Heart left ventricle (tissue), 16 donors: ENCODE data around the gene MYO1A. TPM values are rescaled to one million over a fixed set of nuclear protein-coding genes. Genes with fewer than 3 reads are reported as not detected.

Experiments
- ATAC-seq, 4 donors: fragments of 200-7000 bp; cut with Tn5 transposase; one replicate each; pipeline ENCODE4 v1.9.1; 2020 to 2022; ENCODE audit warnings: moderate library complexity in 4 of 4, mild to moderate bottlenecking in 3 of 4, moderate number of reproducible peaks in 1 of 4
- DNase-seq, 5 donors: peaks; one replicate each; pipeline ENCODE4 v3.0.0-alpha.2; 2020
- H3K27ac ChIP-seq, 12 donors: fragments of 200-600 bp; sonication (generic) in 4 of 12; one replicate each; pipeline versions ENCODE4 v1.5.0 to v1.8.0; 2016 to 2022; ENCODE audit warnings: mild to moderate bottlenecking in 2 of 12
- H3K27me3 ChIP-seq, 9 donors: fragments of 200-600 bp; sonication (generic) in 2 of 9; one replicate each; pipeline versions ENCODE4 v1.5.1 to v1.8.0; 2016 to 2022; ENCODE audit warnings: mild to moderate bottlenecking in 3 of 9
- H3K36me3 ChIP-seq, 9 donors: fragments of 200-600 bp; sonication (generic) in 2 of 9; one replicate each; pipeline versions ENCODE4 v1.5.0 to v1.8.0; 2018 to 2022; ENCODE audit warnings: mild to moderate bottlenecking in 2 of 9
- H3K4me1 ChIP-seq, 12 donors: fragments of 200-600 bp; sonication (generic) in 4 of 12; one replicate each; pipeline versions ENCODE4 v1.5.0 to v1.8.0; 2016 to 2022; ENCODE audit warnings: mild to moderate bottlenecking in 3 of 12
- H3K4me3 ChIP-seq, 12 donors: fragments of 200-600 bp; sonication (generic) in 4 of 12; one replicate each; pipeline versions ENCODE4 v1.5.0 to v1.8.0; 2017 to 2022; ENCODE audit warnings: mild to moderate bottlenecking in 9 of 12, moderate library complexity in 4 of 12
- H3K9me3 ChIP-seq, 12 donors: fragments of 200-600 bp; sonication (generic) in 4 of 12; one replicate each; pipeline versions ENCODE4 v1.5.0 to v1.8.0; 2016 to 2022; ENCODE audit warnings: mild to moderate bottlenecking in 1 of 12
- POLR2A ChIP-seq, 2 donors: fragments of 450-650 bp; IDR thresholded peaks; one replicate each; pipeline ENCODE4 v1.6.1; 2017; ENCODE audit warnings: antibody characterized with exemption in 2 of 2, mild to moderate bottlenecking in 2 of 2, moderate library complexity in 2 of 2
- WGBS, 4 donors: extraction: QIAGEN DNeasy Blood & Tissue Kit in 2 of 4; methylation state at CpG; one replicate each; pipeline versions ENCODE4 v1.1.5 to v1.1.7; 2013 to 2018; 5-methylcytosine and 5-hydroxymethylcytosine counted together
- intact Hi-C, 10 donors: fragments of 100-400 bp; cut with DNase I; formaldehyde crosslinking; loops; one replicate each; pipeline versions ENCODE4 v1.11.1 to v1.14.2; 2022
- polyA plus RNA-seq, 2 donors: library from polyadenylated mRNA; stranded (reverse); fragments of 200-250 nt; gene quantifications; one replicate each; pipeline ENCODE4 v1.2.3, GENCODE V29; 2013
- total RNA-seq, 9 donors: library from RNA; depleted of rRNA in 2 of 9; stranded (reverse); fragments of >200 nt in 2 of 9; fragmentation: NEBNext Ultra II Directional in 3 of 9; extraction: Animal tissue kit (Norgen Biotek cat#: 25700) in 3 of 9; gene quantifications; one replicate each; pipeline versions ENCODE4 v1.1.0 to v1.2.4, GENCODE V29; 2016 to 2023
- TF ChIP-seq, protein P1 (sequence below), 12 donors: fragments of 200-600 bp; sonication (generic) in 4 of 12; IDR thresholded peaks; one replicate each; pipeline versions ENCODE4 v1.5.0 to v1.8.0; 2018 to 2022; ENCODE audit warnings: antibody characterized with exemption in 12 of 12, mild to moderate bottlenecking in 5 of 12
- donor health status: ischemic (EF 13 %, LVEDD 7.1; RV severe dilation, severe dysfunction).
- donor health status: healthy with polysubstance abuse.
- donor health status: DM: no; HTN: yes; CAD: no.
- donor health status: DM: no; HTN: no; CAD: no.
- donor health status: ischemic (EF 25% LVEDD 6.9; RV normal size, moderate dysfunction).
- donor health status: ischemic (EF 25% LVEDD 5.7; RV mildly dilated, moderate dysfunction).
- donor health status: healthy.
- donor health status: DM: yes; HTN: yes; CAD: no.
- donor health status: ischemic (EF 35%, LVEDD 5.7; RV mildly dilated, moderate dysfunction).
- donor health status: nonischemic (EF 11% LVEDD 7.7; RV severe dilation, severe dysfunction).
- donor health status: DM: yes; HTN: yes; CAD: no.
- donor health status: PGD.
- donor health status: ischemic (EF 29% LVEDD 5.4; RV normal size, mild dysfunction).
- donor health status: nonischemic (EF 23%, LVEDD 6.1; RV moderate dilation, normal function).

MYO1A gene
- total and polyA plus RNA-seq, 11 donors: 0.06 to 0.77 (median 0.32) TPM; not detected in 7

DNA sequence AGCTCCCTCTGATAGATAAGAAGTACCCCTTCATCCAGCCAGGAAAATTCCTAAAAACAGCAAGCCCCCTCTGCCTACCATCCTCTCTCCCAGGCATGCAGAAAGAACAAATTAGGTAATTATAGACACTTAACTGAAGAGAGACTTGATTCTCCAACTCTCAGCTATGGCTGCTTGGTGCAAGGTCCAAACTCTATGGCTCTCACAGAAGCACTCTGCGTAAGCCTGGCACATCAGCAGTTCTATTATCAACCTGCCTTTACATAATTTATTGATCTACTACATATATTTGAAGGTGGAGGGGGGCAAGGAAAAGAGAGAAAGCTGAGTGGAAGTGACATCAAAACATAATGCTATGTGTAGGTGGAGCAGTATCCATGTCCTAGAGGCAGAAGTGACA is 1.1 kb upstream of the MYO1A start:
- intact Hi-C loops: no loop called here
- 91 to 100% (median 97%) methylated on average over 1 of the region's 1 CpG for WGBS, 4 donors
- no peak for TF ChIP-seq POLR2A (IDR thresholded peaks at IDR 0.05)
- TF ChIP-seq, protein P1, sequence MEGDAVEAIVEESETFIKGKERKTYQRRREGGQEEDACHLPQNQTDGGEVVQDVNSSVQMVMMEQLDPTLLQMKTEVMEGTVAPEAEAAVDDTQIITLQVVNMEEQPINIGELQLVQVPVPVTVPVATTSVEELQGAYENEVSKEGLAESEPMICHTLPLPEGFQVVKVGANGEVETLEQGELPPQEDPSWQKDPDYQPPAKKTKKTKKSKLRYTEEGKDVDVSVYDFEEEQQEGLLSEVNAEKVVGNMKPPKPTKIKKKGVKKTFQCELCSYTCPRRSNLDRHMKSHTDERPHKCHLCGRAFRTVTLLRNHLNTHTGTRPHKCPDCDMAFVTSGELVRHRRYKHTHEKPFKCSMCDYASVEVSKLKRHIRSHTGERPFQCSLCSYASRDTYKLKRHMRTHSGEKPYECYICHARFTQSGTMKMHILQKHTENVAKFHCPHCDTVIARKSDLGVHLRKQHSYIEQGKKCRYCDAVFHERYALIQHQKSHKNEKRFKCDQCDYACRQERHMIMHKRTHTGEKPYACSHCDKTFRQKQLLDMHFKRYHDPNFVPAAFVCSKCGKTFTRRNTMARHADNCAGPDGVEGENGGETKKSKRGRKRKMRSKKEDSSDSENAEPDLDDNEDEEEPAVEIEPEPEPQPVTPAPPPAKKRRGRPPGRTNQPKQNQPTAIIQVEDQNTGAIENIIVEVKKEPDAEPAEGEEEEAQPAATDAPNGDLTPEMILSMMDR (IDR thresholded peaks at IDR 0.05): no peak
- ATAC-seq (no peak), DNase-seq (no peak)
- H3K4me3 ChIP-seq: no peak overlapping the region
- H3K27me3 ChIP-seq: peaks cover 0 to 7% (median 0%) of the 10 kb centered on the region in 9 donors
- no peaks in the 10 kb centered on the region for H3K9me3 ChIP-seq
- no peaks in the 10 kb centered on the region for H3K36me3 ChIP-seq
- H3K4me1 ChIP-seq: peaks cover 0 to 40% (median 0%) of the 10 kb centered on the region in 12 donors
- no peak overlapping the region for H3K27ac ChIP-seq

DNA sequence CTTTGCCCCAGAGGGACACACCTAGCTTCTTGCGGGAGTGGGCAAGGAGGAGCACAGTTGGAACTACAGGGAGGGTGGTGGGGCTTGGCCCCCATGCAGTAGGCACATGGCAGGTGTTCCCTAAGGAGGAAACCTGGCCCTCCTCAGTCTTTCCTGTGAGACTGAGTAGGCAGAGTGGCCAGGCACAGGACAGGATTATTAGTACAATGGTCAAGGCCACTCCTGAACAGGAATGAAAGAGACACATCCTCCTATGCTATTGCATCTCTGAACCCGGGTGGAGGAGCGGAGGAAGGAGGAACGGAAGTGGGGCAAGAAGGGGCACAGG is 846 bp downstream of the MYO1A start:
- ATAC-seq: no peak

DNA sequence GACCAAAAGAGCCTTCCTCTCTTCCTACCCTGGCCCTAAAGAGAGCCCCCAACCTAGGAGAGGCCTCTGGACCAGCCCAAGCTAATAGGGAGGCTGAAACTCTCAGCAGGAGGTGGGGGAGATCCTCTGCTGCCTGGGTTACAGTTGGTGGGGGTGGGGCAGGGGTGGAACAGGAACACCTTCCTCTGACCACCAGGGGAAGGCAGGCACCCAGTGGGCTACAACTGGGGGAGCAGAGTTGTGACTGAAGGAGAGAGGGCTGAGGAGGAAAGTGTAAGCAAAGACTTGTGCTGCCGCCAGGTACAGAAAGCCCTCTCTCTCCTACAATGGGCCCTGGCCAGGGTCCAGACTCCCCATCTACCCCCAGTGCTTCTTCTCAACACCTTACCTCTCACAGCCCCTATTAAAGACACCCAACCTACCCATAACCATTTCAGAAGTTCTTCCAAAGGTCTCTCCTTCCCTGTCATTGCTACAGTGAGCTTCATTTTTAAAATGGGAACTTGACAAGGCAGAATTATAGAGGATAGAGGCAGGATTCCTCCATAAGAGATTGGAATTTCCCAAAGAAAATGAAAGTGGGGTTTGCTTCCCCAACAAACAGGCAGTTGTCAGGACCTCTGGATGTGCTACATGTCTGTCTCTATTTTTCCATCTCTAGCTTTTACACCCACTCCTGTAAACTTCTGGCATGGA is 1.4 kb downstream of the MYO1A start:
- Histone ChIP-seq H3K4me1 (peaks cover 0 to 36% (median 0%) of the 10 kb centered on the region in 12 donors), H3K36me3 (no peaks in the 10 kb centered on the region), H3K27me3 (peaks cover 0 to 16% (median 0%) of the 10 kb centered on the region in 9 donors), H3K4me3 (no peak overlapping the region), H3K27ac (no peak overlapping the region), H3K9me3 (no peaks in the 10 kb centered on the region)
- WGBS, 4 donors: 75 to 83% (median 77%) methylated on average over 1 of the region's 1 CpG
- no peak for ATAC-seq
- TF ChIP-seq, protein P1 (IDR thresholded peaks at IDR 0.05): no peak
- no peak for TF ChIP-seq POLR2A (IDR thresholded peaks at IDR 0.05)
- intact Hi-C loops: no loop called here
- DNase-seq: no peak

More for the DNA sequence above, 846 bp downstream of the MYO1A start:
- H3K27me3 ChIP-seq: peaks cover 0 to 11% (median 0%) of the 10 kb centered on the region in 9 donors
- no peaks in the 10 kb centered on the region for H3K9me3 ChIP-seq
- TF ChIP-seq POLR2A (IDR thresholded peaks at IDR 0.05): no peak
- TF ChIP-seq, protein P1 (IDR thresholded peaks at IDR 0.05): no peak
- no peak overlapping the region for H3K27ac ChIP-seq
- DNase-seq: no peak
- WGBS, 4 donors: 67 to 88% (median 74%) methylated on average over 4 of the region's 4 CpGs
- H3K36me3 ChIP-seq: no peaks in the 10 kb centered on the region
- intact Hi-C loops: no loop called here
- peaks cover 0 to 36% (median 0%) of the 10 kb centered on the region in 12 donors for H3K4me1 ChIP-seq
- H3K4me3 ChIP-seq: no peak overlapping the region

DNA sequence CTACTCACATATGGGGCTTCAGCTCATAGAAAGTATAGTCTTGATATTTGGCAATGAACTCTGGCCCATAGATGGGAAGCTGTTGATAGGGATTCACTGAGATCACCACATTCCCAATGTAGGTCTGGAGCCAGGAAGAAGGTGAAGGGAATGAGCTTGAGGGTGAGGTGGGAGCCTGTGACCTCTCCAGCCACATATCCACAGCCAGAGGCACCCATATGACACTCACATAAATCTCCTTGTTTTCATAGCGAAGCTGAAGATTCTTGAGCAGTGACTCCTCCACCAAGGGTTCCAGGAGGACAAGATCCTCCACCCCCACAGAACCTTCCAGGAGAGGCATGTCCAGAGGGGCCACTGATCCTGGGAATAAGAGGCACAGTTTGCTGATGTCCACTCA is 1.9 kb downstream of the MYO1A start:
- no peak overlapping the region for H3K27ac ChIP-seq
- H3K27me3 ChIP-seq: peaks cover 0 to 16% (median 0%) of the 10 kb centered on the region in 9 donors
- peaks cover 0 to 36% (median 0%) of the 10 kb centered on the region in 12 donors for H3K4me1 ChIP-seq
- DNase-seq (no peak), ATAC-seq (no peak)
- no peak overlapping the region for H3K4me3 ChIP-seq
- no peaks in the 10 kb centered on the region for H3K9me3 ChIP-seq
- intact Hi-C loops: no loop called here
- 69 to 81% (median 75%) methylated on average over 1 of the region's 1 CpG for WGBS, 4 donors
- no peaks in the 10 kb centered on the region for H3K36me3 ChIP-seq
- TF ChIP-seq, protein P1 (IDR thresholded peaks at IDR 0.05): no peak
- TF ChIP-seq POLR2A (IDR thresholded peaks at IDR 0.05): no peak
